LNCAP (cell line): ENCODE measurements around the gene CYP26C1.

Source experiments
- CTCF ChIP-seq: fragments of 450-650 bp; IDR thresholded peaks from 2 replicates; pipeline ENCODE4 v1.5.1; 2017; ENCODE audit warnings: mild to moderate bottlenecking

The CYP26C1 gene

GRCh38 chr10:93065675-93066543 is 5.3 kb downstream of the CYP26C1 start:
- no peak for TF ChIP-seq CTCF

- TF ChIP-seq CTCF: no peak
Measured at GRCh38 chr10:93066544-93066913, 5.9 kb downstream of the CYP26C1 start.

GRCh38 chr10:93067443-93068365 is 7.1 kb downstream of the CYP26C1 start:
- no peak for TF ChIP-seq CTCF

GRCh38 chr10:93068411-93069244 is 8.0 kb downstream of the CYP26C1 start:
- no peak for TF ChIP-seq CTCF

GRCh38 chr10:93069245-93069561 is 8.6 kb downstream of the CYP26C1 start:
- TF ChIP-seq CTCF: no peak

GRCh38 chr10:93070378-93071176 is 10.0 kb downstream of the CYP26C1 start:
- TF ChIP-seq CTCF: no peak

- no peak for TF ChIP-seq CTCF
Measured at GRCh38 chr10:93071177-93071472, 10.5 kb downstream of the CYP26C1 start.
